ENCODE data around the gene TGM5.
"Not testable (repeated sequence)": the region's sequence is repeated elsewhere in the genome, so short reads cannot be mapped to it uniquely, and the experiment has no call there.

TGM5 gene

DNA sequence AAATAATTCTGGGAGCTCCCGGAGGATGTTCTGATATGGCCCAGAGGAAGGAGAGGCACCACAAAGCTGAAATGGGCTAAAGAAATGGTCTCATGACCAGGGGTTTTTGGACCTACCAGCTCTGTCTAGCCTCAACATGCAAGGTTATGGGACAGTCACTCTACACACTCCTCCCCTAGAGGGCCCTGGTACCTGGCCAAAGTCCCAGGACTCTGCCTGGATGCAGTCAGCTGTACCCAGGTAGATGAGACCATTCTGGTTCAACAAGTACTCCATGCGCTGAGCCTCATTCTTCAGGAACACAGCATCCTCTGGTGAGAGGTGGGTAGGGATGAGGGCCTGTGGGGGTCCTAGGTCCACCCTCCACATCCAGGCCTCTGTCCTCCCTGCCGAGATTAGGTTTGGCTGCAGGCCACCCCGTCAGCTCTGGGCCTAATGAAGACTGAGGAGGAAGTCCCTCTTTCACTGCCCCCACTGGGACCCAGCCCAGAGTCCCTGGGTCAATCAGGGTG lies 55.4 kb downstream of the TGM5 start:
- no peak for ATAC-seq (replicated peaks)
- Mint-ChIP-seq H3K9me3 (no peaks in the 10 kb centered on the region), H3K4me3 (no peak overlapping the region), H3K27ac (no peak overlapping the region), H3K36me3 (no peaks in the 10 kb centered on the region), H3K4me1 (no peaks in the 10 kb centered on the region), H3K27me3 (peaks cover 19 to 33% of the 10 kb centered on the region in 2 donors)
- DNase-seq: no peak

DNA sequence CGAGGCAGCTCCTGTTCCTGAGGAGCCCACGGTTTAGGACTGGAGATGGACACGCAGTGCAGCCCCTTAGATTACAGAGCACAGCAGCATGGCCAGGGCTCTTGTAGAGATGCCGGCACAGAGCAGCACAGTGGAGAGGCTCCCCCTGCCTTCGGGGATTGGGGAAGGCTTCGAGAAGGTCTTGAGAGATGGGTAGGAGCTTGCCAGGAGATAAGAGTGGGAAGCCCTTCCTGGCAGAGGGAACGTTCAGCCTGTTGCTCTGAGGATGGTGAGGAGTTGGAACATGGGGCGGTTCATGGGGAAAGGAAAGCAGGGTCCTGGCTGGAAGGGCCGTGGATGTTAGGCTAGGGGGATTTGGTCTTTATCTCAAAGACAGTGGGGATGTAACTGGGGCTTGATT lies 55.9 kb downstream of the TGM5 start:
- Mint-ChIP-seq H3K27me3 (peaks cover 19 to 33% of the 10 kb centered on the region in 2 donors), H3K36me3 (no peaks in the 10 kb centered on the region), H3K4me1 (no peaks in the 10 kb centered on the region), H3K4me3 (no peak overlapping the region), H3K9me3 (no peaks in the 10 kb centered on the region), H3K27ac (no peak overlapping the region)
- ATAC-seq (replicated peaks): no peak
- no peak for DNase-seq

DNA sequence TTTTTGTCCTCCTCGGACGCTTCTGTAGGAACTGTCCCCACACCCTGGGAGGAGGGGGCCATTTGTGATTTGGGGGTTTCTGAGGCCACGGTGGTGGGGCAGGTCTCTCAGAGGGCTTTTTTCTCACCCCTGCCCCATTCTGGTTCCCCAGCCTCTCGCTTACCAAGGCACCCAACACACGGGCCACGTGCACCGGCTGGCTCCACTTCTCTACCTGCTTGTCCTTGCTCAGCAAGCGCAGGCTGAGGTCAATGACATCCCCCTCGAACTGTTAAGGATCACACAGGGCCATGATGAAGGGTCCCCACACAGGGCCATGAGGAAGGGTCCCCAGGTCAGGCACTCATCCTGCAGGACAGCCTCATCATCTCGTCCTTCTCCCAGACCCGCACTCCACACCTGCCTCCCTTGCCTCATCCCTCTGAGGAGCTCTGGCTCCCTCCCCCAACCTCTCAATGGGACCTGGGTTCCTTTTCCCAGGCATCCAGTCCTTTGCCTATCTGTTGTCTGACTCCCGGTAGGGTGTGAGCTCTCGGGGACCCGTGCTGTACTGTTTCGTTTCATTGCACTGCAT lies 56.5 kb downstream of the TGM5 start:
- H3K27ac Mint-ChIP-seq: no peak overlapping the region
- H3K4me1 Mint-ChIP-seq: no peaks in the 10 kb centered on the region
- H3K36me3 Mint-ChIP-seq: no peaks in the 10 kb centered on the region
- no peak overlapping the region for H3K4me3 Mint-ChIP-seq
- no peaks in the 10 kb centered on the region for H3K9me3 Mint-ChIP-seq
- ATAC-seq (replicated peaks) (no peak), DNase-seq (no peak)
- peaks cover 19 to 33% of the 10 kb centered on the region in 2 donors for H3K27me3 Mint-ChIP-seq

DNA sequence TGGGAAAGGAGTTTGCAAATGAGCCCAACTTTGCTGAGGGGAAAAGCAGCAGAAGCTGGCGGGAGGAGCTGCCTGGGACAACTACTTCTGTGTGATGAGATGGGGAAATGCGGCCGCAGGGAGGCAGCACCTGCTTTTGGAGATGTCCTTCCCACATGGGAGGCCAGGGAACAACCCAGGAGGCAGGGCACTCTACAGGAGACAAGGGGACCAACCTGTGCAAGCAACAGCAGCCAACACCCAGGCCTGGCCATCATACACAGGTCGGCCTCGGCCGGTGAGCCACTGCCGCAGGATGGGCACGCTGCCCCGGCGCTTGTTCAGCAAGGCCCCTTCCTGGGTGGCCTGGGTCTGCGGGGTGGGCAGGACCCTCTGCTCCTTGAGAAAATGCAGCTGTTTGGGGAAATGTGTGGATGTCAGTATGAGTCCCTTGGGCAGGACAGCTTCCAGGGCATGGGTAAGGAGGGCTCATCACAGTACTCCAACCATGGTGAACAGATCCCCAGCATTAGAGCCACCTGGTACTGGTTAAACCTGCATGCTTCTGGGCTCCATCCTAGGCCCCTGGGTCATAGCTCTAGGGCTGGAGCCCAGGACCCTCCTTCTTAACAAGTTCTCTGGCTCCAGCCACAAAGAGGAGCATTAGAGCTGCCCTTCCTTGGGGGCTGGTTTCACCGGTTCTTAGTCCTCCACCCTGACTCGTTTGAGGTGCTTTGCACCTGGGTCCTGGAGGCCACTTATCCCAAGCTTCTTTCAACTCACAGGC lies 57.5 kb downstream of the TGM5 start:
- no peaks in the 10 kb centered on the region for H3K9me3 Mint-ChIP-seq
- peaks cover 19 to 33% of the 10 kb centered on the region in 2 donors for H3K27me3 Mint-ChIP-seq
- H3K4me3 Mint-ChIP-seq: no peak overlapping the region
- no peak for ATAC-seq (replicated peaks)
- H3K36me3 Mint-ChIP-seq: no peaks in the 10 kb centered on the region
- H3K4me1 Mint-ChIP-seq: peaks cover 3% of the 10 kb centered on the region in 2 donors
- no peak for DNase-seq
- no peak overlapping the region for H3K27ac Mint-ChIP-seq

DNA sequence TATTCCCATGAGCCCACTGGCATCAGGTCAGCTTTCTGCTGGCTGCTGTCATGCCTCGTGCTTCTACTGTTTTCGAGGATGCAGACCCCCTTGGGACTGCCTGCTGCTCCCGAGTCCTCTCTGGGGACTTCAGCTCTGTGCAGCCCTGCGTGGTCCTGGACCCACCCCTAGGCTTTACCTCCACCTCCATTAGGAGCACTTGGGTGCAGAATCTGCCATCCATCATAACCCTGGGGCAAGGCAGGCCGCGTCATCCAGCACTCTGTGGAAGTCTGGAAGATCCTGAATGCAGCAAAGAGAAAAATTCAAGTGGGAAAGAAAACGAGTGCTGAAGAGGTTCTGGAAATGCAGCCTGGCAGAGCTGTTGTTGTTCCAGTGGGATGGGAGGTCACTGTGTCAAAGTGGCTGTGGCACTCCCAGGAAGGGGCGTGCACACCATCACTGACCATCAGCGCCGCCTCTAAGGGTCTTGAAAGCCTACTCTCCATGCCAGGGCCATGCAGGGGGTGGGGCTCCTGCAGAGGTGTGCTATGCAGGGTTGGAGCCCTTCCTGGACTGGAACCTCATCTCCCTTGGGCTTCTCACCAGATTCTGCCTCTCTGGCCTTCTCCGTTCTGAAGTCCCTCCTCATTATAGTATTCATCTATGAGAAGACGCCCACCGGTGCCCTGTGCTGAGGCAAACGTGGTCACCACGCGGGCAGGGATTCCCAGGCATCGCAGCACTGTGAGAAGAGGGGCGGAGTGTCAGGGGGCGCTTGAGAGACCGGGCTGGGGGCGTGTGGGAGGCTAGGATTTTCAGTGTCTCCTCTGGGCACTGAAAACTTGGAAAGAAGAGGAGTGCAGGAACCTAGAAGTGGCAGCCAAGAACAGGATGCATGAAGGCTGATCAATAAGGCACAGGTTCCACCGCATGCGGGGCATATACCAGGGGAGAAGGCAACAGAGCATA lies 58.4 kb downstream of the TGM5 start:
- H3K27me3 Mint-ChIP-seq: peaks cover 19 to 33% of the 10 kb centered on the region in 2 donors
- H3K27ac Mint-ChIP-seq: no peak overlapping the region
- no peak for DNase-seq
- H3K4me1 Mint-ChIP-seq: peaks cover 5 to 6% of the 10 kb centered on the region in 2 donors
- no peak overlapping the region for H3K4me3 Mint-ChIP-seq
- no peak for ATAC-seq (replicated peaks)
- H3K36me3 Mint-ChIP-seq: no peaks in the 10 kb centered on the region
- no peaks in the 10 kb centered on the region for H3K9me3 Mint-ChIP-seq

DNA sequence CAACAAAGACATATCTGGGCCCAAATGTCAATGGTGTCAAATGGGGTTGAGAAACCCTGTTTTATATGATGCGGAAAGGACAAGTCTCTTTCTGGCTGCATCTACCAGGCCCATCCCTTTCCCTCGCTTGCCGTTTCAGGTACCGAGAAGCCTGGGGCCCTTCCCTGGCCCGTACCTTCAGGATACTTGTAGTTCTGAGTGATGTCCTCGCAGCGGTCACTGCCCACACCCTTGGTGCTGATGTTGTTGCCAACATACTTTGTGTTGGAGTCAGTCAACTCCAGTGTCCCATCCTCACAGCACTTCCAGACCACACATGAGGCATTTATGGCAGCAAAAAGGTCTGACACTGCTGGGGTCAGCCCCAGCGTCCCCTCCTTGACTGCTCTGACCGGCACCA lies 59.7 kb downstream of the TGM5 start:
- ATAC-seq (replicated peaks) (no peak), DNase-seq (no peak)
- Mint-ChIP-seq H3K4me1 (peaks cover 5 to 6% of the 10 kb centered on the region in 2 donors), H3K9me3 (no peaks in the 10 kb centered on the region), H3K4me3 (no peak overlapping the region), H3K27ac (no peak overlapping the region), H3K36me3 (no peaks in the 10 kb centered on the region), H3K27me3 (peaks cover 19 to 33% of the 10 kb centered on the region in 2 donors)

DNA sequence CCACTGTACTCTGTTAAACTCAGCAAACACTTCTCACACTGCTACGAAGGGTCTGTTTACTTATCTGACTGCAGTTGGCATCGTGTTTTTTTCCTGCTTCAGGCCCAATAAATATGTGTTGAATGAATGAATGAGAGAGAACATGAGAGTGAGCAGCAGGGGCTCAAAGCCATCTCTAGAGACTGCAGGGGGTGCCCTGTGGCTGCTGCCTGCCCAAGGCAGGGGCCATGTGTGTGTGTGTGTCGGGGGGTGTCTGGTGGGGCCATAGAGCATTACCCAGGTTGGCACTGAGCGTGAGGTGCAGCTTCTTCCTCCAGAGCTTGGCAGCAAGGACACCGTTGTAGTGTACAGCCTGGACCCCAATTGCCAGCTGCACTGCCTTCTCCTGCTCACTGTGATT lies 60.7 kb downstream of the TGM5 start:
- no peak for ATAC-seq (replicated peaks)
- H3K9me3 Mint-ChIP-seq: no peaks in the 10 kb centered on the region
- peaks cover 19 to 33% of the 10 kb centered on the region in 2 donors for H3K27me3 Mint-ChIP-seq
- H3K27ac Mint-ChIP-seq: no peak overlapping the region
- H3K36me3 Mint-ChIP-seq: no peaks in the 10 kb centered on the region
- H3K4me3 Mint-ChIP-seq: no peak overlapping the region
- DNase-seq: no peak
- H3K4me1 Mint-ChIP-seq: peaks cover 5 to 6% of the 10 kb centered on the region in 2 donors

DNA sequence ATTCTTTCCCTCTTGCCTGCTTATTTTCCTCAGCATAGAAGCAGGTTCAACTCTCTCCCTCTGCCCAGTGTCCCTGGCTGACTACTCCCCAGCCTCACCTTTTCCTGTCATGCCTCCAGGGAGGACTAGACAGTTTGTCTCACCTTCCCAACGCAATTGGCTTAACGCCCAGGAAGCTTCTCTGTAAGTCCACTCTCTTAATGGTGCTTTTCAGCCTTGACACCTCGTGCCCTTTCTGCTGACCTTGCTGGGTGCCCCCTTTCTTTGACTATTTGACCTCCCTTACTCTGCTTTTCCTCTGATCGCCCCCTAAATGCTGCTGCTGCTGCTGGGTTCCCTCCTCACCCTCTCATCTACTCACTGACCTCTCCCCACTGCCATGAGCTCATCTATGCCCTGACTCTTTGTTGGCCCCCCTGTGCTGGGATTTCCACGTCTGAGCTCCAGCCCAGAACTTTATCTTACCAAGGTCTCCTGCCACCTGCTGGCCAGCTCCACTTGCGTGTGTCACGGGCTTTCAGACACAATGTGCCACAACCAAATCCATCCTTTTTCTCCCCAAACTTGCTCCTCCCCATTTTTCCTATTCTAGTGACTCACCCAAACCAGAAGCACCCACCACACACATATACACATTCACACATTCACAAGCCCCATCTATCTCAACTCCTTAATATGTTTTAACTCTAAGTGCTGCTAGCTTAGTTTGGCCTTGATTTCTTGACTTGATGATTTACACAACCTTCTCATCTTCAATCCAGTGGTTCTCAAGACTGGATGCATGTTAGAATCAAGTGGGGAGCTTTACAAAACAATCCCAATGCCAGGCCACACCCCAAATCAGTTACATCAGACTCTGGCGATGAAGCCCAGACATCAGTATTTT lies 62.5 kb downstream of the TGM5 start:
- DNase-seq (peak; percentile 20), ATAC-seq (replicated peaks) (peak; percentile 79)
- no peak overlapping the region for H3K27ac Mint-ChIP-seq
- H3K27me3 Mint-ChIP-seq: peaks cover 11 to 15% of the 10 kb centered on the region in 2 donors
- H3K4me3 Mint-ChIP-seq: no peak overlapping the region
- H3K4me1 Mint-ChIP-seq: peaks cover 6 to 7% of the 10 kb centered on the region in 2 donors
- H3K9me3 Mint-ChIP-seq: no peaks in the 10 kb centered on the region
- peaks cover 3 to 4% of the 10 kb centered on the region in 2 donors for H3K36me3 Mint-ChIP-seq

DNA sequence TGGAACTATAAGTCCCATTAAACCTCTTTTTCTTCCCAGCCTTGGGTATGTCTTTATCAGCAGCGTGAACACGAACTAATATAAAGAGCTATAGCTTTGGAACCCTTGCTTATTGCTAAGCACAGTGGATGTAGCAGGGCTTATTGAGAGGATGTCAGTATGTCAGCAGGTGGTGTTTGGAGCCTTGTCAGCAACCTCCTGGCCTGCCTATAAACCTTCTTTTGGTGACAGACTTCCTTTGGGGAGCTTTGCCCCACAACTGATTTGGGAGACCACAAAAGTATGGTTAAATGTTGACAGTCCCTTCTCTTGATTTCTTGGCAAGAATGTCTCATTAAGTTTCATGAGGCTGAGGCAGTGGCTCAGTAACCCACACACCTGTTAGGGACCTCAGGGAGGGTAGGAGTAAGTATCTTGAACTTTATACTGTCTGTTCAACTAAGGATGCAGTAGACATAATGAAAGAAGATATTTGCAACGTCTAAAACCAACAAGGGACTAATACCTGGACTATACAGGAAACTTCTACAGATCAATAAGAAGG lies 66.7 kb downstream of the TGM5 start:
- ATAC-seq (replicated peaks): no peak
- Mint-ChIP-seq H3K4me3 (no peak overlapping the region), H3K27ac (no peak overlapping the region), H3K4me1 (peaks cover 17 to 19% of the 10 kb centered on the region in 2 donors), H3K9me3 (peaks cover 6 to 10% of the 10 kb centered on the region in 2 donors), H3K36me3 (peaks cover 26 to 28% of the 10 kb centered on the region in 2 donors), H3K27me3 (no peaks in the 10 kb centered on the region)
- DNase-seq: no peak

DNA sequence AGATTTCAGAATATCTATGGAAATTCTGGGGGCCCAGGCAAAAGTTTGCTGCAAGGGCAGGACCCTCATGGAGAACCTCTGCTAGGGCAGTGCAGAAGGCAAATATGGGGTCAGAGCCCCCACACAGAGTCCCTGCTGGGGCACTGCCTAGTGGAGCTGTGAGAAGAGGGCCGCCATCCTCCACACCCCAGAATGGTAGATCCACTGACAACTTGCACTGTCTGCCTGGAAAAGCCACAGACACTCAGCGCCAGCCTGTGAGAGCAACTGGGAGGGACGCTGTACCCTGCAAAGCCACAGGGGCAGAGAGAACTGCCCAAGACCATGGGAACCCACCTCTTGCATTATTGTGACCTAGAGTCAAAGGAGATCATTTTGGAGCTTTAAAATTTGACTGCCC lies 67.7 kb downstream of the TGM5 start:
- H3K27ac Mint-ChIP-seq: no peak overlapping the region
- no peaks in the 10 kb centered on the region for H3K27me3 Mint-ChIP-seq
- peaks cover 6 to 10% of the 10 kb centered on the region in 2 donors for H3K9me3 Mint-ChIP-seq
- no peak for ATAC-seq (replicated peaks)
- no peak for DNase-seq
- peaks cover 12 to 13% of the 10 kb centered on the region in 2 donors for H3K4me1 Mint-ChIP-seq
- H3K36me3 Mint-ChIP-seq: peaks cover 26 to 32% of the 10 kb centered on the region in 2 donors
- no peak overlapping the region for H3K4me3 Mint-ChIP-seq

DNA sequence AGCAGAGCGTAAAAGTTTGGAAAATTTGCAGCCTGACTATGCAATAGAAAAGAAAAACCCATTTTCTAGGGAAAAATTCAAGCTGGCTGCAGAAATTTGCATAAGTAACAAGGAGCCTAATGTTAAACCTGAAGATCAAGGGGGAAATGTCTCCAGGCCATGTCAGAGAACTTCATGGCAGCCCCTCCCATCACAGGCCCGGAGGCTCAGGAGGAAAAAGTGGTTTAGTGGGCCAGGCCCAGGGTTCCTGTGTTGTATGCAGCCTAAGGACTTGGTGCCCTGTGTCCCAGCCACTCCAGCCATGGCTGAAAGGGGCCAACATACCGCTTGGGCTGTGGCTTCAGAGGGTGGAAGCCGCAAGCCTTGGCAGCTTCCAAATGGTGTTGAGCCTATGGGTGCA lies 68.2 kb downstream of the TGM5 start:
- peaks cover 6 to 10% of the 10 kb centered on the region in 2 donors for H3K9me3 Mint-ChIP-seq
- not testable (repeated sequence) for ATAC-seq (replicated peaks); H3K27me3 Mint-ChIP-seq; H3K4me3 Mint-ChIP-seq; H3K27ac Mint-ChIP-seq; DNase-seq
- H3K36me3 Mint-ChIP-seq: peaks cover 26 to 32% of the 10 kb centered on the region in 2 donors
- H3K4me1 Mint-ChIP-seq: peaks cover 11 to 13% of the 10 kb centered on the region in 2 donors

DNA sequence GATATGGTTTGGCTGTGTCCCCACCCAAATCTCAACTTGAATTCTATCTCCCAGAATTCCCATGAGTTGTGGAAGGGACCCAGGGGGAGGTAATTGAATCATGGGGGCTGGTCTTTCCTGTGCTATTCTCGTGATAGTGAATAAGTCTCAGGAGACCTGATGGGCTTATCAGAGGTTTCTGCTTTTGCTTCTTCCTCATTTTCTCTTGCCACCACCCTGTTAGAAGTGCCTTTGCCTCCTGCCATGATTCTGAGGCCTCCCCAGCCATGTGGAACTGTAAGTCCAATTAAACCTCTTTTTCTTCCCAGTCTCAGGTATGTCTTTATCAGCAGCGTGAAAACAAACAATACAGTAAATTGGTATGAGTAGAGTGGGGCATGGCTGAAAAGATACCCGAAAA lies 69.0 kb downstream of the TGM5 start:
- not testable (repeated sequence) for ATAC-seq (replicated peaks); H3K27me3 Mint-ChIP-seq; H3K4me3 Mint-ChIP-seq; DNase-seq
- Mint-ChIP-seq H3K36me3 (peaks cover 30 to 35% of the 10 kb centered on the region in 2 donors), H3K4me1 (peaks cover 11 to 13% of the 10 kb centered on the region in 2 donors), H3K9me3 (peaks cover 6 to 10% of the 10 kb centered on the region in 2 donors), H3K27ac (peak overlapping the region; percentile 75)
